ENCODE results near the gene TSPOAP1.

The TSPOAP1 gene

GRCh38 chr17:58302919-58303585 is 25.5 kb downstream of the TSPOAP1 start:
- no peak for DNase-seq

GRCh38 chr17:58302171-58302918 is 26.2 kb downstream of the TSPOAP1 start:
- DNase-seq = no peak

- DNase-seq = no peak
Measured at GRCh38 chr17:58301504-58302150, 27.0 kb downstream of the TSPOAP1 start.

- DNase-seq = no peak
Measured at GRCh38 chr17:58300336-58300735, 28.3 kb downstream of the TSPOAP1 start.

- DNase-seq = no peak
Measured at GRCh38 chr17:58294034-58294433, 34.6 kb downstream of the TSPOAP1 start.

- no peak for DNase-seq
Measured at GRCh38 chr17:58291246-58291645, 37.3 kb downstream of the TSPOAP1 start.

- no peak for DNase-seq
Measured at GRCh38 chr17:58289869-58290268, 38.7 kb downstream of the TSPOAP1 start.

- DNase-seq = no peak
Measured at GRCh38 chr17:58285422-58285810, 43.2 kb downstream of the TSPOAP1 start.

GRCh38 chr17:58284613-58285421 is 43.8 kb downstream of the TSPOAP1 start:
- no peak for DNase-seq

- DNase-seq = no peak
Measured at GRCh38 chr17:58283674-58284612, 44.7 kb downstream of the TSPOAP1 start.

- no peak for DNase-seq
Measured at GRCh38 chr17:58282442-58282841, 46.2 kb downstream of the TSPOAP1 start.

- no peak for DNase-seq
Measured at GRCh38 chr17:58281511-58282011, 47.0 kb downstream of the TSPOAP1 start.

GRCh38 chr17:58280480-58281217 is 47.9 kb downstream of the TSPOAP1 start, which contains the start of gene MPO:
TSS of gene MPO (minus strand) at chr17:58280935. CDS start at chr17:58280758, 177 bp downstream.
- no peak for DNase-seq

GRCh38 chr17:58279736-58280479 is 48.7 kb downstream of the TSPOAP1 start:
- DNase-seq = no peak

GRCh38 chr17:58279016-58279711 is 49.4 kb downstream of the TSPOAP1 start:
- no peak for DNase-seq

GRCh38 chr17:58278661-58279015 is 50.0 kb downstream of the TSPOAP1 start:
- DNase-seq = no peak

GRCh38 chr17:58277802-58278595 is 50.6 kb downstream of the TSPOAP1 start:
- no peak for DNase-seq

GRCh38 chr17:58277107-58277801 is 51.3 kb downstream of the TSPOAP1 start:
- no peak for DNase-seq
